GM18517 (cell line): ENCODE results near the gene SNHG17.
"Not testable (repeated sequence)": the region's sequence is repeated elsewhere in the genome, so short reads cannot be mapped to it uniquely, and the experiment has no call there.

Experiments used
- ATAC-seq: cut with Tn5 transposase; IDR thresholded peaks from one replicate; pipeline ENCODE4 v1.9.1; 2021; ENCODE audit warnings: mild to moderate bottlenecking, moderate library complexity; ENCODE audit not compliant: unreplicated experiment

The SNHG17 gene

DNA sequence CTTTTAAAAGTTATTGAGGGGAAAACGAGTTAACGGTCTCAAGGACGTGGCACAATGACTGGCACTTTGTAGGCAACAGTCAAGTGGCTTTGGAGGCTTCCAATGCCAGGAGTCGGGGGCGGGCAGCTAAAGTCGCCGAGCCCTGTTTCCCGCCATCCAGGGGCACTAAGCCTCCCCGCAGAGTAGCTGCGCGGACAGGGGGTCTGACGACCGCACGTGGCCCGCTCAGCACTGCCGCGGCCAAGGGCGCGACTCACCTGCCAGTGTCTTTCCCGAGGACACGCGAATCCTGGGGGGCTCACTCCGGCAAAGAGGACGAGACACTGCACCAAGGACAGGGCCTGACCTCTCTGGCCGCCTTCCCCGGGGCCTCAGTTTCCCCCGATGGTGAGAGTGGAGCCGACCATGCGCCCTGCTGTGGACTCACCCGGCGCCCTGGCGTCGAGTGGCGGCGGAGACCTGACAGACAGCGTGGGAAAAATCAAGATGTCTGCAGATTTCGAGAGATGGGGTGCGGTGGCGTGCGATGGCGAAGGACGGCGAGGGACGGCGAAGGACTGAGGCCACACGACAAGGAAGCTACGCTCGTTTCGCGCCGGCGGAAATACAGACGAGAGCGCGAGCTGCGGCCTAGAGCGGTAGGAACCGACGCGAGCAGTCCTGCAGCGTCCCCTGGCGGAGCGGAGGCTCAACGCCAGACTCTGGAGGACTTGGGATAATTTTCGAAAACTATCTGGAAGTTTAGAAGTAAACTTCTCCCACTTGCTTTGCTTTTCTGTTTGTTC is at the start of gene SNHG17:
SNHG17 (minus strand) TSS at position 559 of the 785 bp plus-strand sequence.
- peak; percentile 57 for ATAC-seq

- ATAC-seq: no peak
Measured at GRCh38 chr20:38479596-38479995, 44.5 kb upstream of the SNHG17 start.

GRCh38 chr20:38477747-38478146 is 42.6 kb upstream of the SNHG17 start:
- no peak for ATAC-seq

DNA sequence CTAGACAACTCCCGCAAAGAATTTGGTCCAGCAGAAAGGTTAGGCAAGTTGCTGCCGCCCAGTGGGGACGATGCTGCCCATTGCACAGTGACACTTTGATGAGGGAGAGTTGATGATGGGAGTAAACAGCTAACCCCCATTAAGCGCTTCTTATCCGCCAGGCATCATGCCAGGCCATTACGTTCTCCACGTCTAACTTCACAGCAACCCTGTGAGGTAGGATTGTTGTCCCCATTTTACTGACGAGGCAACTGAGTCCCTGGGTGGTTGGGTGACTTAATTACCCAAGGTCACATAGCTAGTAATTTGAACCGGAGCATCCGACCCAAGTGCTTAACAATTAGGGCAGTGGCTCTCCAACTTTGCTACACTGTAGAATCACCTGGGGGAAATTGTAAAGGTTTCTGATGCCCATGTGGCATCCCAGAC is 38.3 kb upstream of the SNHG17 start:
- no peak for ATAC-seq

GRCh38 chr20:38472513-38473366 is 37.6 kb upstream of the SNHG17 start, which contains the start of gene RALGAPB:
RALGAPB (plus strand) TSS chr20:38472843; CDS start chr20:38488433, 15,590 bp downstream.
- peak; percentile 89 for ATAC-seq

DNA sequence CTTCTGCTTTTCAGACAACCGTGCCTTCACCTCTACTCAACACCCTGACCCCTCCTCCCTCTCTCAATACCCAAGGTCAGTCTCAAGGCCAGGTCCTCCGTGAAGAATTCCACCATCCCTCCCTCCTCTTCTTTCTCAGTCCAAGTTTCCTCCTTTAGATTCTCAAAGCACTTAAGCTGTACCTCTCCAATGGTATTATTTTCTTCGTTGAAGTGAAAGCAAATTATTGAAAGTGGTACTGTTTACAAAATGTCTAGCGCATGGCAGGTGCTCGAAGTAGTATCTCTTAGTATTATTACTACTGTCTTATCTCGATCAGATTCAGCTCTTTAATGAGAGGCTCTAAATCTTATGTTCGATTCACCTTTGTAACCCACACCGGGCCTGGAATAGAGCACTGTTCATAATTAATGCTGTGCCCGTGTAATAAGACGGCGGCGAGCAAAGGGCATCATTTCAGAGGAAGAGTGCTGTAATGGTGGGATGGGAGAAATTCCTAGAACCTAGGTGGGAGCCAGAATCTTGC is 36.9 kb upstream of the SNHG17 start:
- no peak for ATAC-seq

DNA sequence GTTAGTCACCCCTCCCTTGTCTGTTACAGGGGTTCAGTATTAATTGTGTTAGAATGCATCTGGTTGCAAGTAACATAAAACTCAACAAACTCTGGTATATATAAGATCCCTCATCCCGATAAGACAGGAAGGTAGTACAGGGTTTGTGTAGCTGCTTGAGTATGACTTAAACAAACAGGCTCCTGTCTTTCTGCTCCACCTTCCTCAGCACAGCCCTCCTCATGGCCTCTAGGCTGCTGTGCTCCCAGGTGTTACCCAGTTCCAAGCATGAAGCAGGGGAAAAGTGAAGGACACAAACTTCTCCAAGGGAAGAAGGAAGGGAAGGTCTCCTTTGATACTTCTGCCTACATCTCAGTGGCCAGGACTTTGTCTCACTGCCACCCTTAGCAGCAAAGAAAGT is 36.1 kb upstream of the SNHG17 start:
- no peak for ATAC-seq

GRCh38 chr20:38466983-38467382 is 31.9 kb upstream of the SNHG17 start:
- ATAC-seq: no peak

GRCh38 chr20:38466171-38466570 is 31.0 kb upstream of the SNHG17 start:
- no peak for ATAC-seq

GRCh38 chr20:38461569-38461968 is 26.4 kb upstream of the SNHG17 start:
- not testable (repeated sequence) for ATAC-seq

DNA sequence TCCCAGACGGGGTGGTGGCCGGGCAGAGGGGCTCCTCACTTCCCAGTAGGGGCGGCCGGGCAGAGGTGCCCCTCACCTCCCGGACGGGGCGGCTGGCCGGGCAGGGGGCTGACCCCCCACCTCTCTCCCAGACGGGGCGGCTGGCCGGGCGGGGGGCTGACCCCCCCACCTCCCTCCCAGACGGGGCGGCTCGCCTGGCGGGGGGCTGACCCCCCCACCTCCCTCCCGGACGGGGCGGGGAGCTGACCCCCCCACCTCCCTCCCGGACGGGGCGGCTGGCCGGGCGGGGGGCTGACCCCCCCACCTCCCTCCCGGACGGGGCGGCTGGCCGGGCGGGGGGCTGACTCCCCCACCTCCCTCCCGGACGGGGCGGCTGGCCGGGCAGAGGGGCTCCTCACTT is 26.0 kb upstream of the SNHG17 start:
- ATAC-seq: not testable (repeated sequence)

DNA sequence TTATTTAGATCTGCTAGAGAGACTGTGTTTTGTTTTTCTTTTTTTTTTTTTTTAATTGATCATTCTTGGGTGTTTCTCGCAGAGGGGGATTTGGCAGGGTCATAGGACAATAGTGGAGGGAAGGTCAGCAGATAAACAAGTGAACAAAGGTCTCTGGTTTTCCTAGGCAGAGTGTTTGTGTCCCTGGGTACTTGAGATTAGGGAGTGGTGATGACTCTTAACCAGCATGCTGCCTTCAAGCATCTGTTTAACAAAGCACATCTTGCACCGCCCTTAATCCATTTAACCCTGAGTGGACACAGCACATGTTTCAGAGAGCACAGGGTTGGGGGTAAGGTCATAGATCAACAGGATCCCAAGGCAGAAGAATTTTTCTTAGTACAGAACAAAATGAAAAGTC is 25.5 kb upstream of the SNHG17 start:
- ATAC-seq: not testable (repeated sequence)

DNA sequence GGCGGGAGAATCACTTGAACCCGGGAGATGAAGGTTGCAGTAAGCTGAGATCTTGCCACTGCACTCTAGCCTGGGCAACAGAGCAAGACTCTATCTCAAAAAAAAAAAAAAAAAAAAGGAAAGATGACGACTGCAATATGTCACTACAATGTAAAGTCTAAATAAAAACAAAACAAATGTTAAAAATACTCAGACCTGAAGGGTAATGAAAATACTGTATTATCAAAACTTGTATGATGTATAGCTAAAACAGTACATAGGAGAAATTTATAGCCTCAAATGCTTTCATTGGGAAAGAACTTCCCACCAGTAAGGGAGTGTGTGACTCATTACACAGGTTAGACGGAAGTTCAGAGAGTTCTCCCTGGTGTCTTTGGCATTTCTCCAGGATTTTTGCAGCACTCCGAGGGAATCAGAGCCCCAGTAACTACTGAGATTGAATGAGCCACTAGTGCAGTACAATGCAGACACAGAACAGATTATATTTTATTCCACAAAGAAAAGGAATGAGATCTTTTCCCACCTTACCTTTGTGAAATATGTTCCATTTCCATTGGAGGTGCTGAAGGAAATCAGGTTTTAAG is 25.0 kb upstream of the SNHG17 start:
- ATAC-seq: no peak

- no peak for ATAC-seq
Measured at GRCh38 chr20:38458314-38458713, 23.2 kb upstream of the SNHG17 start.

DNA sequence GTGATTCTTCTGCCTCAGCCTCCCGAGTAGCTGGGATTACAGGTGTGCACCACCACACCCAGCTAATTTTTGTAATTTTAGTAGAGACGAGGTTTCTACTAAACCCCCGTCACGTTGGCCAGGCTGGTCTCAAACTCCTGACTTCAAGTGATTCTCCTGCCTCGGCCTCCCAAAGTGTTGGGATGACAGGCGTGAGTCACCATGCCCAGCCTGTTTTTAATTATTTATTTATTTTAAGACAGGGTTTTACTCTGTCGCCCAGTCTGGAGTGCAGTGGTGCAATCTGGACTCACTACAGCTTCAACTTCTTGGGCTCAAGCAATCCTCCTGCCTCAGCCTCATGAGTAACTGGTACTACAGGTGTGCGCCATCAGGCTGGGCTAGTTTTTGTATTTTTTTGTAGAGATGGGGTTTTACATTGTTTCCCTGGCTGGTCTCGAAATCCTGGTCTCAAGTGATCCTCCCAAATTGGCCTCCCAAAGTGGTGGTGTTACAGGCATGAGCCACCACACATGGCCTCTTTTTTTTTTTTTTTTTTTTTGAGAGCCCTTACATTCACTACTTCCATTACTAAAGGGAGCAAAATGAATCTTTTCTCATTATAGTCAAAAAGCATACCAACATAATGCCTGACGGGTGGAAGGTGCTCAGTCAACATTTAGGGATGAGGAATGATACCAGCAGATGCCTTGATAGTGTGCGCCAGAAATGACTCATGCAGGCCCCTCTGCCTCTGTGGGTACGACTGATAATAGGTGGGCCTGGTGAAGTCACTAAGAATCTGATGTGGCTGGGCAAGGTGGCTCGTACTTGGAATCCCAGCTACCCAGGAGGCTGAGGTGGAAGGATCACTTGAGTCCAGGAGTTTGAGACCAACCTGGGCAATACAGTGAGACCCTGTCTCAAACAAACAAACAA is 19.7 kb upstream of the SNHG17 start:
- no peak for ATAC-seq

DNA sequence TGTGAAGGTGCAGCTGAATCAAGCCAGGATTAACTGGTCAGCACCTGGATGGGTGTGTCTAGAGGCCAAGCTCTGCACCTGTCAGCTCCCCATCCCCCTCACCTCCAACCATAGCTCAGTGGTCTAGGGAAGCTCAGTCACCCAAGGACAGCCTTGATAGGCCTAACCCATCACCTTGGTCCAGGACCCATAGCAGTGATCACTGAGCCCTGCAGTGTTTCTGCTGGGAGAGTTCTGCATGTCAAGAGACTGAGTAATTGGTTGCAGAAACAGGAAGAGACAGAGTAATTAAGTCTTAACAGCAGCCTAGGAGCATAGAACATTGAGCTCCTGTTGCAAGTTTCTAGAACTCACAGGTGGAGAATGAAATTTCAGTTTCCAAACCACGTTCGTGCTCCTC is 18.8 kb upstream of the SNHG17 start:
- no peak for ATAC-seq

DNA sequence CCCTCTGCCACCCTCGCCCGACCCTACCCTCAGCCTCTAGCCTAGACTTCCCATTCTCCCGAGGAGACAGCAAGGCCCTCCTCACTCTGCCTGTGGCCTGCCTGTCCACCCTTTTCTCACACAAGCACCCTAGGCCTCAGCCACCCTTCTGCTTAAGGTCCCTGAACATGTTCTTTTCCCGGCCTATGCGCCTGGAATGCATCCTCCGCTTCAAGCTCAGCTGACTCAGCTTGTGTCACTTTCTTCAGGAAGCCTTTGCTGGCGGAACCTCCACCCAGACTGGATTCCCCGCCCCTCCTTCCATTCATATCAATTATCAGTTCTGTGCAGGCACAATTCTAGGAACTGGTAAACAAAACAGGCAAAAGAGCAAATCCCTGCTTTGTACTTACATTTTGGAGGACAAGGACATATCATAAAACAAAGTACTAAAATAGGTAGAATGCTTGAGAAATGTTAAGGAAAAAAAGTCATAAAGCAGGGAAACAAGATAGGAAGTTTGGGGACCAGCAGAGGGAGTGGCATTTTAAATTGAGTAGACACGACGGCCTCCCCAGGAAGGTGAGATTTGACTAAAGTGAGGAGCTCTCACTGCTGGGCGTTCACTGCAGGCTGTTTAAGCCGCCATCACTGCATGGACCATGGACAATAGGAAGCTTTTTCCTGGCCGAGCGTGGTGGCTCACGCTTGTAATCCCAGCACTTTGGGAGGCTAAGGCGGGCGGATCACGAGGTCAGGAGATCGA is 17.9 kb upstream of the SNHG17 start:
- ATAC-seq: no peak

GRCh38 chr20:38450412-38450975 is 15.4 kb upstream of the SNHG17 start:
- no peak for ATAC-seq

- no peak for ATAC-seq
Measured at GRCh38 chr20:38449046-38449445, 13.9 kb upstream of the SNHG17 start.
